NCI-H2081 (cell line): ENCODE measurements around the gene UGGT2.
"Not testable (repeated sequence)": the region's sequence is repeated elsewhere in the genome, so short reads cannot be mapped to it uniquely, and the experiment has no call there.

Source experiments
- DNase-seq, 2 experiments: peaks; one replicate each; lab custom pipeline; 2025; lab: John Stamatoyannopoulos, UW

UGGT2 gene

GRCh38 chr13:95882121-95882520 lies 171.1 kb downstream of the UGGT2 start:
- no peak for DNase-seq

- DNase-seq, result no peak
These were observed 172.9 kb downstream of the UGGT2 start for GRCh38 chr13:95880331-95880730.

GRCh38 chr13:95874286-95874685 lies 178.9 kb downstream of the UGGT2 start:
- DNase-seq, result no peak

- no peak for DNase-seq
These were observed 182.8 kb downstream of the UGGT2 start for GRCh38 chr13:95870421-95870820.

- DNase-seq, result no peak
These were observed 188.1 kb downstream of the UGGT2 start for GRCh38 chr13:95865080-95865615.

GRCh38 chr13:95862408-95862807 lies 190.8 kb downstream of the UGGT2 start:
- no peak for DNase-seq

- no peak for DNase-seq
These were observed 191.9 kb downstream of the UGGT2 start for GRCh38 chr13:95861296-95861695.

GRCh38 chr13:95858286-95859075 lies 194.7 kb downstream of the UGGT2 start:
- DNase-seq, result no peak

- not testable (repeated sequence) for DNase-seq
These were observed 207.5 kb downstream of the UGGT2 start for GRCh38 chr13:95845656-95846055.

- DNase-seq, result no peak
These were observed 210.3 kb downstream of the UGGT2 start for GRCh38 chr13:95842898-95843297.

- no peak for DNase-seq
These were observed 211.3 kb downstream of the UGGT2 start for GRCh38 chr13:95841894-95842293.

GRCh38 chr13:95834134-95834765 lies 219.0 kb downstream of the UGGT2 start:
- DNase-seq, result peak; percentile 67 to 78

- no peak for DNase-seq
These were observed 219.5 kb downstream of the UGGT2 start for GRCh38 chr13:95833719-95834118.

- DNase-seq, result no peak
These were observed 220.1 kb downstream of the UGGT2 start for GRCh38 chr13:95833126-95833525.

GRCh38 chr13:95822303-95822702 lies 230.9 kb downstream of the UGGT2 start:
- DNase-seq, result no peak

- no peak for DNase-seq
These were observed 238.7 kb downstream of the UGGT2 start for GRCh38 chr13:95814495-95814894.

- DNase-seq, result no peak
These were observed 240.1 kb downstream of the UGGT2 start for GRCh38 chr13:95813139-95813538.

- DNase-seq, result no peak
These were observed 243.8 kb downstream of the UGGT2 start for GRCh38 chr13:95809429-95809828.

- no peak for DNase-seq
These were observed 247.3 kb downstream of the UGGT2 start for GRCh38 chr13:95805921-95806320.

- no peak for DNase-seq
These were observed 251.4 kb downstream of the UGGT2 start for GRCh38 chr13:95801825-95802224.

GRCh38 chr13:95800436-95800835 lies 252.8 kb downstream of the UGGT2 start:
- no peak for DNase-seq

- DNase-seq, result no peak
These were observed 256.2 kb downstream of the UGGT2 start for GRCh38 chr13:95797016-95797415.

- DNase-seq, result no peak
These were observed 259.4 kb downstream of the UGGT2 start for GRCh38 chr13:95793781-95794180.
